ENCODE measurements around the gene LLGL2.
"Not testable (repeated sequence)": the region's sequence is repeated elsewhere in the genome, so short reads cannot be mapped to it uniquely, and the experiment has no call there.

DNA sequence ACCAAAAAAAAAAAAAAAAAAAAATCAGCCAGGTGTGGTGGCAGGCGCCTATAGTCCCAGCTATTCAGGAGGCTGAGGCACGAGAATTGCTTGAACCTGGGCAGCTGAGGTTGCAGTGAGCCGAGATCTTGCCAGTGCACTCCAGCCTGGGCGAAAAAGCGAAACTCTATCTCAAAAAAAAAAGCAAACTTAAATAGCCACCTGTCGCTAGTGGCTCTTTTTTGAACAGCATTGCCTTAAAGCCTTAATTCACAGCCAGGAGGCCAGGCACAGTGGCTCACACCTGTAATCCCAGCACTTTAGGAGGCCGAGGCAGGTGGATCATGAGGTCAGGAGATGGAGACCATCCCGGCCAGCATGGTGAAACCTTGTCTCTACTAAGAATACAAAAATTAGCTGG is 5.1 kb upstream of the LLGL2 start:
- not testable (repeated sequence) for TF ChIP-seq BHLHE40 (IDR thresholded peaks at IDR 0.05; ENCODE audit: borderline replicate concordance); TARDBP (IDR thresholded peaks at IDR 0.05); FOXM1 (IDR thresholded peaks at IDR 0.05; ENCODE audit: borderline replicate concordance)
- TF ChIP-seq, protein P1, sequence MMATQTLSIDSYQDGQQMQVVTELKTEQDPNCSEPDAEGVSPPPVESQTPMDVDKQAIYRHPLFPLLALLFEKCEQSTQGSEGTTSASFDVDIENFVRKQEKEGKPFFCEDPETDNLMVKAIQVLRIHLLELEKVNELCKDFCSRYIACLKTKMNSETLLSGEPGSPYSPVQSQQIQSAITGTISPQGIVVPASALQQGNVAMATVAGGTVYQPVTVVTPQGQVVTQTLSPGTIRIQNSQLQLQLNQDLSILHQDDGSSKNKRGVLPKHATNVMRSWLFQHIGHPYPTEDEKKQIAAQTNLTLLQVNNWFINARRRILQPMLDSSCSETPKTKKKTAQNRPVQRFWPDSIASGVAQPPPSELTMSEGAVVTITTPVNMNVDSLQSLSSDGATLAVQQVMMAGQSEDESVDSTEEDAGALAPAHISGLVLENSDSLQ (IDR thresholded peaks at IDR 0.05), result not testable (repeated sequence)

All from HEK293T (cell line).